K562 (cell line): ENCODE data around the gene ACOD1. TPM values are rescaled to one million over a fixed set of nuclear protein-coding genes. Genes with fewer than 3 reads are reported as not detected.

ENCODE experiments used
- ATAC-seq: fragments of 200-7000 bp; cut with Tn5 transposase; 3 replicates; pipeline ENCODE4 v1.9.1; 2020; ENCODE audit warnings: moderate library complexity
- BruUV-seq: library from RNA; stranded (reverse); fragments of 400-500 nt; replicated peaks from 2 replicates; lab custom pipeline; 2021; lab: Mats Ljungman, UMichigan
- CTCF ChIA-PET: fragments of 300-600 bp; formaldehyde crosslinking; extraction: SDS; loops from one replicate; lab custom pipeline; 2021; ENCODE audit warnings: low intra/inter-chr PET ratio; lab: Yijun Ruan, JAX
- POLR2A ChIA-PET: fragments of 300-600, 350-650 bp; sonication (Branson Sonifier 250); formaldehyde crosslinking; extraction: SDS; loops from one replicate; lab custom pipeline; 2021; ENCODE audit warnings: antibody characterized with exemption, inconsistent platforms; lab: Yijun Ruan, JAX
- DNase-seq, 4 experiments: peaks; one replicate each; pipeline versions ENCODE4 v3.0.0 to v3.0.0-alpha.2; 2011 to 2018; ENCODE audit warnings: low spot score in 3 of 4, mixed read lengths in 3 of 4; ENCODE audit errors: extremely low read depth in 1 of 4
- FAIRE-seq: peaks from 2 replicates; lab custom pipeline; 2011; peaks lifted over from hg19 to GRCh38; lab: Jason Lieb, UNC
- H2AFZ ChIP-seq: 2 replicates; pipeline ENCODE4 v1.6.0; 2011; ENCODE audit warnings: low read depth, low read length, control low read depth, inconsistent platforms
- H3K27ac ChIP-seq: fragments of 200-600 bp; 3 replicates; pipeline ENCODE4 v1.8.0; 2011; ENCODE audit warnings: low read depth, mild to moderate bottlenecking, control low read depth, inconsistent platforms, low read length, moderate library complexity, mixed read lengths; ENCODE audit errors: extremely low read depth
- H3K27me3 ChIP-seq, 2 experiments: fragments of 300-600 bp in 1 of 2; 2 replicates in 1 of 2; 3 replicates in 1 of 2; pipeline versions ENCODE4 v1.6.0 to v1.8.0; 2011; ENCODE audit warnings: inconsistent platforms in 2 of 2, low read length in 2 of 2, mild to moderate bottlenecking in 1 of 2, mixed read lengths in 1 of 2, moderate library complexity in 1 of 2; ENCODE audit not compliant: control insufficient read depth in 2 of 2, insufficient read depth in 2 of 2
- H3K36me3 ChIP-seq: fragments of 300-600 bp; 3 replicates; pipeline ENCODE4 v1.8.0; 2011; ENCODE audit warnings: mild to moderate bottlenecking, low read length, inconsistent platforms; ENCODE audit not compliant: control insufficient read depth, insufficient read depth
- H3K4me1 ChIP-seq, 2 experiments: fragments of 200-600 bp in 1 of 2; replicated peaks in 1 of 2; 2 replicates in 1 of 2; 3 replicates in 1 of 2; pipeline versions ENCODE4 v1.5.1 to v1.8.0; 2011; ENCODE audit warnings: inconsistent platforms in 2 of 2, low read length in 2 of 2, mild to moderate bottlenecking in 1 of 2, mixed read lengths in 1 of 2, moderate library complexity in 1 of 2; ENCODE audit not compliant: control insufficient read depth in 2 of 2, insufficient read depth in 2 of 2
- H3K4me2 ChIP-seq: 2 replicates; pipeline ENCODE4 v1.6.1; 2011; ENCODE audit warnings: low read length, control low read depth, inconsistent platforms, mixed read lengths; ENCODE audit not compliant: insufficient read depth
- H3K4me3 ChIP-seq: fragments of 200-600 bp; sonication (generic), shearing (Covaris generic); 2 replicates; pipeline ENCODE4 v1.5.1; 2016; ENCODE audit warnings: control low read depth, inconsistent platforms
- H3K79me2 ChIP-seq: fragments of 200-600 bp; 3 replicates; pipeline ENCODE4 v1.8.0; 2011; ENCODE audit warnings: low read length, inconsistent platforms; ENCODE audit not compliant: control insufficient read depth, insufficient read depth
- H3K9ac ChIP-seq, 2 experiments: 2 replicates each; pipeline versions ENCODE4 v1.6.0 to v1.6.1; 2011; ENCODE audit warnings: low read depth in 2 of 2, low read length in 2 of 2, control low read depth in 1 of 2, inconsistent platforms in 1 of 2, mild to moderate bottlenecking in 1 of 2, mixed read lengths in 1 of 2; ENCODE audit not compliant: insufficient read depth in 1 of 2
- H3K9me1 ChIP-seq: one replicate; pipeline ENCODE4 v1.6.0; 2011; ENCODE audit warnings: inconsistent platforms, mild to moderate bottlenecking, low read length, moderate library complexity; ENCODE audit not compliant: control insufficient read depth, insufficient read depth
- H3K9me3 ChIP-seq: replicated peaks from 2 replicates; pipeline ENCODE4 v1.5.1; 2011; ENCODE audit warnings: low read depth, low read length, inconsistent platforms; ENCODE audit not compliant: control insufficient read depth, insufficient read depth
- H4K20me1 ChIP-seq: replicated peaks from 2 replicates; pipeline ENCODE4 v1.6.1; 2011; ENCODE audit warnings: low read length, inconsistent platforms, mixed read lengths; ENCODE audit not compliant: control insufficient read depth, insufficient read depth
- AFF1 ChIP-seq, 2 experiments: fragments of 450-650 bp; IDR thresholded peaks; 2 replicates each; pipeline ENCODE4 v1.6.1; 2018; ENCODE audit warnings: mild to moderate bottlenecking in 2 of 2, low read depth in 1 of 2; ENCODE audit not compliant: partially characterized antibody in 2 of 2
- CGGBP1 ChIP-seq: fragments of 250-450 bp; sonication (Bioruptor Pico); IDR thresholded peaks from 2 replicates; pipeline ENCODE4 v1.9.0; 2021; ENCODE audit warnings: mild to moderate bottlenecking
- COPS2 ChIP-seq: fragments of 450-650 bp; conservative IDR thresholded peaks from 2 replicates; pipeline ENCODE4 v1.6.1; 2016; ENCODE audit warnings: mild to moderate bottlenecking, moderate library complexity
- DDX20 ChIP-seq: fragments of 450-650 bp; IDR thresholded peaks from 2 replicates; pipeline ENCODE4 v1.6.1; 2016; ENCODE audit warnings: missing genetic modification characterization, low read depth, mild to moderate bottlenecking, missing compliant biosample characterization, moderate library complexity
- DLX4 ChIP-seq: fragments of 250-450 bp; sonication (Bioruptor Pico); IDR thresholded peaks from 2 replicates; pipeline ENCODE4 v1.6.1; 2021; ENCODE audit warnings: mild to moderate bottlenecking
- FOXA1 ChIP-seq: fragments of 450-650 bp; IDR thresholded peaks from 2 replicates; pipeline ENCODE4 v1.6.1; 2016; ENCODE audit warnings: mild to moderate bottlenecking, borderline replicate concordance
- MAX ChIP-seq: sonication (generic); formaldehyde crosslinking; IDR thresholded peaks from 2 replicates; pipeline ENCODE4 v1.9.0; 2022; ENCODE audit warnings: mild to moderate bottlenecking, missing genetic modification reagents
- NR4A1 ChIP-seq, 2 experiments: fragments of 250-450 bp in 1 of 2; fragments of 450-650 bp in 1 of 2; sonication (Bioruptor Pico) in 1 of 2; IDR thresholded peaks; 2 replicates each; pipeline versions ENCODE4 v1.4.0 to v1.6.1; 2016 to 2020; ENCODE audit warnings: mild to moderate bottlenecking in 2 of 2, missing compliant biosample characterization in 1 of 2, missing genetic modification characterization in 1 of 2, moderate library complexity in 1 of 2
- NRF1 ChIP-seq, 2 experiments: fragments of 450-650 bp; IDR thresholded peaks in 1 of 2; conservative IDR thresholded peaks in 1 of 2; 2 replicates each; pipeline ENCODE4 v1.6.1; 2014; ENCODE audit warnings: mild to moderate bottlenecking in 2 of 2
- RB1 ChIP-seq: fragments of 450-650 bp; IDR thresholded peaks from 2 replicates; pipeline ENCODE4 v1.6.1; 2017; ENCODE audit warnings: low read depth, mild to moderate bottlenecking
- RBFOX2 ChIP-seq: fragments of 200-400 bp; formaldehyde crosslinking; IDR thresholded peaks from 2 replicates; pipeline ENCODE4 v1.6.1; 2017; ENCODE audit warnings: low read depth, mild to moderate bottlenecking, low read length, moderate library complexity
- SMARCB1 ChIP-seq: IDR thresholded peaks from 2 replicates; pipeline ENCODE4 v1.6.1; 2011; ENCODE audit warnings: improper control_type of control experiment, low read depth; ENCODE audit not compliant: insufficient read length
- TBL1XR1 ChIP-seq, 2 experiments: IDR thresholded peaks; 2 replicates each; pipeline ENCODE4 v1.6.1; 2012; ENCODE audit warnings: improper control_type of control experiment in 2 of 2, low read length in 2 of 2, mild to moderate bottlenecking in 1 of 2
- TCFL5 ChIP-seq: fragments of 250-450 bp; sonication (Bioruptor Pico); conservative IDR thresholded peaks from 2 replicates; pipeline ENCODE4 v1.6.1; 2021; ENCODE audit warnings: mild to moderate bottlenecking, moderate library complexity, matching md5 sums
- THRA ChIP-seq: fragments of 450-650 bp; IDR thresholded peaks from 2 replicates; pipeline ENCODE4 v1.6.1; 2017; ENCODE audit warnings: mild to moderate bottlenecking, moderate library complexity
- ZNF143 ChIP-seq: sonication (generic); formaldehyde crosslinking; IDR thresholded peaks from 2 replicates; pipeline ENCODE4 v1.9.0; 2022; ENCODE audit warnings: mild to moderate bottlenecking, missing genetic modification reagents
- WGBS: fragments of 100-300 bp; shearing (Covaris generic); methylation state at CpG from one replicate; pipeline ENCODE4 v1.1.6; 2016; ENCODE audit warnings: low coverage, mixed read lengths; ENCODE audit not compliant: insufficient coverage; ENCODE audit errors: missing lambda C conversion rate; 5-methylcytosine and 5-hydroxymethylcytosine counted together
- in situ Hi-C: fragments of 300-500 bp; cut with MboI; formaldehyde crosslinking; loops from 4 replicates; pipeline ENCODE4 v1.15.0; 2018; ENCODE audit warnings: inconsistent platforms, mixed read lengths
- intact Hi-C: fragments of 100-400 bp; cut with micrococcal nuclease; formaldehyde crosslinking; loops from 2 replicates; pipeline ENCODE4 v1.14.2; 2022
- polyA plus RNA-seq, 8 experiments: library from polyadenylated mRNA; depleted of rRNA in 4 of 8; stranded (reverse) in 5 of 8; unstranded in 3 of 8; fragments of >200 nt; fragmentation: Nextera tagmentation in 2 of 8; fragmentation: Illumina TruSeq in 1 of 8; extraction: Ambion mirVana in 2 of 8; extraction: Trizol in 1 of 8; gene quantifications; 2 replicates each; pipeline versions ENCODE4 v1.2.1 to v1.2.3, GENCODE V29; 2011 to 2014; ENCODE audit warnings: inconsistent platforms in 1 of 8, missing spikeins in 1 of 8
- total RNA-seq, 7 experiments: library from RNA; depleted of rRNA in 6 of 7; stranded (reverse); fragments of >200 nt in 6 of 7; fragmentation: Illumina TruSeq in 2 of 7; extraction: Trizol in 2 of 7; gene quantifications; 2 replicates each; pipeline versions ENCODE4 v1.2.1 to v1.2.3, GENCODE V29; 2011 to 2021; ENCODE audit warnings: low replicate concordance in 1 of 7

Gene ACOD1
- total and polyA plus RNA-seq, 9 of the 15 experiments (the other 6 are each of a cell fraction or from before 2014, with no cell fraction given): not detected

- intact Hi-C loops: loop anchor here (5.0 kb wide), 1 partner anchor 333 kb away; the partner anchor contains the start of gene MYCBP2
- no TSS peak for BruUV-seq
- ChIA-PET POLR2A (interaction anchor here (0.6 to 1.1 kb wide), 3 partner anchors 10 to 398 kb away, joined by 3 read pairs; no protein-coding TSS in a partner anchor), CTCF (no interaction called here)
- FAIRE-seq (no peak), DNase-seq (no peak), ATAC-seq (no peak)
- Histone ChIP-seq H3K27ac (no peak overlapping the region), H3K4me2 (no peak overlapping the region), H3K4me3 (no peak overlapping the region), H3K79me2 (peaks cover 19% of the 10 kb centered on the region), H3K27me3 (no peaks in the 10 kb centered on the region), H3K4me1 (peaks cover 7 to 8% of the 10 kb centered on the region in 2 experiments; a peak in 4 of 5 replicates), H3K36me3 (peaks cover 30% of the 10 kb centered on the region), H3K9me1 (no peaks in the 10 kb centered on the region), H2AFZ (no peak overlapping the region), H3K9me3 (no peaks in the 10 kb centered on the region), H3K9ac (peak overlapping the region in 1 of 2 experiments; percentile 47; a peak in 1 of 4 replicates), H4K20me1 (no peaks in the 10 kb centered on the region)
- in situ Hi-C loops: no loop called here
- 75% methylated on average over 2 of the region's 3 CpGs for WGBS
- TF ChIP-seq FOXA1: no peak
- TF ChIP-seq RB1: no peak
- no peak for TF ChIP-seq NR4A1 (CRISPR knock-in tag; IDR thresholded peaks at IDR 0.05)
- no peak for TF ChIP-seq NR4A1 (tag; IDR thresholded peaks at IDR 0.05)
- no peak for TF ChIP-seq DDX20 (tag)
- TF ChIP-seq TCFL5 (CRISPR knock-in tag): no peak
- TF ChIP-seq CGGBP1: no peak
- TF ChIP-seq TBL1XR1 (IDR thresholded peaks at IDR 0.05; ENCODE audit: low read length in 2 of 2): no peak
- no peak for TF ChIP-seq ZNF143 (CRISPR knock-in tag)
- TF ChIP-seq AFF1 (IDR thresholded peaks at IDR 0.05; ENCODE audit: low read depth in 1 of 2, partially characterized antibody in 2 of 2): no peak
- TF ChIP-seq DLX4: no peak
- TF ChIP-seq NRF1 (conservative IDR thresholded peaks at IDR 0.05 in 1 of 2, IDR thresholded peaks at IDR 0.05 in 1 of 2): no peak
- no peak for TF ChIP-seq THRA
- TF ChIP-seq RBFOX2: no peak
- TF ChIP-seq COPS2: no peak
- TF ChIP-seq SMARCB1: no peak
- TF ChIP-seq MAX (CRISPR knock-in tag): no peak
Observed at GRCh38 chr13:76994281-76994680, 46.0 kb downstream of the ACOD1 start.
